ENCODE results near the gene OPCML. TPM values are rescaled to one million over a fixed set of nuclear protein-coding genes. Genes with fewer than 3 reads are reported as not detected.

The OPCML gene
- total RNA-seq, 1 experiment from 2014 or later = not detected

GRCh38 chr11:132544007-132544406 lies 988.3 kb downstream of the OPCML start:
- Histone ChIP-seq H3K4me1 (ENCODE audit: control insufficient read depth, insufficient read depth, low read length) (no peaks in the 10 kb centered on the region), H3K27me3 (ENCODE audit: control insufficient read depth, insufficient read depth, low read length) (no peaks in the 10 kb centered on the region), H3K27ac (ENCODE audit: low read length) (no peak overlapping the region), H3K9me3 (ENCODE audit: control insufficient read depth, insufficient read depth, low read depth, low read length) (no peaks in the 10 kb centered on the region), H3K4me3 (ENCODE audit: low read depth in 2 of 2, low read length in 2 of 2) (no peak overlapping the region), H3K36me3 (ENCODE audit: control insufficient read depth, insufficient read depth, low read length) (no peaks in the 10 kb centered on the region)
- ATAC-seq (no peak), DNase-seq (ENCODE audit: low read depth, low spot score) (no peak)
- in situ Hi-C loops (cut with HindIII; ENCODE audit: low pct_unique_long_range_greater_than_20kb, low sequenced_read_pairs) (no loop called here), intact Hi-C loops (cut with micrococcal nuclease; ENCODE audit: unreplicated experiment) (no loop called here)
- ChIA-PET POLR2A (no interaction called here), CTCF (no interaction called here)
- BruUV-seq (replicated peaks) = no TSS peak
- no peak for TF ChIP-seq CTCF (IDR thresholded peaks at IDR 0.05)
- TF ChIP-seq SIN3A (IDR thresholded peaks at IDR 0.05; ENCODE audit: borderline replicate concordance, insufficient read depth, low read depth, low read length) = no peak
- TF ChIP-seq REST (IDR thresholded peaks at IDR 0.05; ENCODE audit: insufficient read depth in 1 of 2, low read depth in 2 of 2, low read length in 1 of 2) = no peak
- no peak for TF ChIP-seq POLR2AphosphoS5 (IDR thresholded peaks at IDR 0.05; ENCODE audit: low read depth, low read length)
- TF ChIP-seq TCF7L2 (IDR thresholded peaks at IDR 0.05; ENCODE audit: low read depth, low read length) = no peak

- DNase-seq (ENCODE audit: low read depth, low spot score) (no peak), ATAC-seq (no peak)
- intact Hi-C loops (cut with micrococcal nuclease; ENCODE audit: unreplicated experiment) (no loop called here), in situ Hi-C loops (cut with HindIII; ENCODE audit: low pct_unique_long_range_greater_than_20kb, low sequenced_read_pairs) (no loop called here)
- Histone ChIP-seq H3K27ac (ENCODE audit: low read length) (no peak overlapping the region), H3K9me3 (ENCODE audit: control insufficient read depth, insufficient read depth, low read depth, low read length) (no peaks in the 10 kb centered on the region), H3K4me1 (ENCODE audit: control insufficient read depth, insufficient read depth, low read length) (no peaks in the 10 kb centered on the region), H3K36me3 (ENCODE audit: control insufficient read depth, insufficient read depth, low read length) (no peaks in the 10 kb centered on the region), H3K4me3 (ENCODE audit: low read depth in 2 of 2, low read length in 2 of 2) (no peak overlapping the region), H3K27me3 (ENCODE audit: control insufficient read depth, insufficient read depth, low read length) (no peaks in the 10 kb centered on the region)
- BruUV-seq (replicated peaks) = no TSS peak
- ChIA-PET CTCF (no interaction called here), POLR2A (no interaction called here)
- TF ChIP-seq SIN3A (IDR thresholded peaks at IDR 0.05; ENCODE audit: borderline replicate concordance, insufficient read depth, low read depth, low read length) (no peak), REST (IDR thresholded peaks at IDR 0.05; ENCODE audit: insufficient read depth in 1 of 2, low read depth in 2 of 2, low read length in 1 of 2) (no peak), TCF7L2 (IDR thresholded peaks at IDR 0.05; ENCODE audit: low read depth, low read length) (no peak), POLR2AphosphoS5 (IDR thresholded peaks at IDR 0.05; ENCODE audit: low read depth, low read length) (no peak), CTCF (IDR thresholded peaks at IDR 0.05) (no peak)
Observed at GRCh38 chr11:132541794-132542193, 990.5 kb downstream of the OPCML start.
